Lung (tissue), 12 donors: ENCODE measurements around the gene NCOR2. TPM values are rescaled to one million over a fixed set of nuclear protein-coding genes. Genes with fewer than 3 reads are reported as not detected.
A peak's percentile ranks its signal among the peaks of the same experiment; 100 is the strongest.

ENCODE experiments used
- ATAC-seq: fragments of 200-7000 bp; cut with Tn5 transposase; one replicate; pipeline ENCODE4 v1.9.1; 2020; ENCODE audit warnings: moderate number of reproducible peaks; ENCODE audit not compliant: insufficient read depth, low FRiP score
- DNase-seq, 3 donors: peaks; one replicate each; pipeline ENCODE4 v3.0.0-alpha.2; 2013 to 2017
- H3K27ac ChIP-seq, 2 donors: one replicate each; pipeline ENCODE4 v1.5.1; 2013; ENCODE audit warnings: mild to moderate bottlenecking in 2 of 2, moderate library complexity in 2 of 2, control low read depth in 1 of 2, inconsistent platforms in 1 of 2, low read depth in 1 of 2, low read length in 1 of 2
- H3K27me3 ChIP-seq, 3 donors: one replicate each; pipeline ENCODE4 v1.5.1; 2013; ENCODE audit warnings: low read length in 2 of 3; ENCODE audit not compliant: control insufficient read depth in 3 of 3, insufficient read depth in 3 of 3
- H3K36me3 ChIP-seq, 4 donors: one replicate each; pipeline ENCODE4 v1.5.1; 2013; ENCODE audit warnings: low read length in 4 of 4, mild to moderate bottlenecking in 1 of 4, moderate library complexity in 1 of 4; ENCODE audit not compliant: control insufficient read depth in 4 of 4, insufficient read depth in 4 of 4
- H3K4me1 ChIP-seq, 5 donors: one replicate each; pipeline ENCODE4 v1.5.1; 2013; ENCODE audit warnings: low read length in 5 of 5, mild to moderate bottlenecking in 2 of 5, moderate library complexity in 1 of 5; ENCODE audit not compliant: control insufficient read depth in 5 of 5, insufficient read depth in 5 of 5
- H3K4me3 ChIP-seq: one replicate; pipeline ENCODE4 v1.5.1; 2013; ENCODE audit warnings: mild to moderate bottlenecking, control low read depth, moderate library complexity
- H3K9ac ChIP-seq, 2 donors: one replicate each; pipeline ENCODE4 v1.5.1; 2013; ENCODE audit warnings: low read length in 2 of 2, control low read depth in 1 of 2; ENCODE audit not compliant: insufficient read depth in 1 of 2
- H3K9me3 ChIP-seq, 4 donors: one replicate each; pipeline ENCODE4 v1.5.1; 2013; ENCODE audit warnings: low read length in 3 of 4, mild to moderate bottlenecking in 1 of 4, moderate library complexity in 1 of 4; ENCODE audit not compliant: control insufficient read depth in 4 of 4, insufficient read depth in 3 of 4
- WGBS, 2 donors: extraction: QIAGEN DNeasy Blood & Tissue Kit; methylation state at CpG; one replicate each; pipeline ENCODE4 v1.1.7; 2013; 5-methylcytosine and 5-hydroxymethylcytosine counted together
- polyA plus RNA-seq, 2 donors: library from polyadenylated mRNA; stranded (reverse); fragments of 200-250 nt; gene quantifications; one replicate each; pipeline ENCODE4 v1.2.1, GENCODE V29; 2013
- total RNA-seq, 2 donors: library from RNA; depleted of rRNA in 1 of 2; stranded (reverse); fragments of >200 nt in 1 of 2; gene quantifications; one replicate each; pipeline ENCODE4 v1.2.1, GENCODE V29; 2014 to 2021
- TF ChIP-seq, protein P1 (sequence below): IDR thresholded peaks from 2 replicates; pipeline ENCODE4 v1.5.1; 2012; ENCODE audit warnings: mild to moderate bottlenecking; ENCODE audit errors: control extremely low read depth, extremely low read depth
- donor health status: control.
- donor health status: control.
- donor health status: Bipolar disorder and iron deficiency.
- donor health status: healthy.
- donor health status: DM: yes; HTN: yes; CAD: no.

The NCOR2 gene
- total and polyA plus RNA-seq, 4 donors = 81.4 to 361 (median 132) TPM

DNA sequence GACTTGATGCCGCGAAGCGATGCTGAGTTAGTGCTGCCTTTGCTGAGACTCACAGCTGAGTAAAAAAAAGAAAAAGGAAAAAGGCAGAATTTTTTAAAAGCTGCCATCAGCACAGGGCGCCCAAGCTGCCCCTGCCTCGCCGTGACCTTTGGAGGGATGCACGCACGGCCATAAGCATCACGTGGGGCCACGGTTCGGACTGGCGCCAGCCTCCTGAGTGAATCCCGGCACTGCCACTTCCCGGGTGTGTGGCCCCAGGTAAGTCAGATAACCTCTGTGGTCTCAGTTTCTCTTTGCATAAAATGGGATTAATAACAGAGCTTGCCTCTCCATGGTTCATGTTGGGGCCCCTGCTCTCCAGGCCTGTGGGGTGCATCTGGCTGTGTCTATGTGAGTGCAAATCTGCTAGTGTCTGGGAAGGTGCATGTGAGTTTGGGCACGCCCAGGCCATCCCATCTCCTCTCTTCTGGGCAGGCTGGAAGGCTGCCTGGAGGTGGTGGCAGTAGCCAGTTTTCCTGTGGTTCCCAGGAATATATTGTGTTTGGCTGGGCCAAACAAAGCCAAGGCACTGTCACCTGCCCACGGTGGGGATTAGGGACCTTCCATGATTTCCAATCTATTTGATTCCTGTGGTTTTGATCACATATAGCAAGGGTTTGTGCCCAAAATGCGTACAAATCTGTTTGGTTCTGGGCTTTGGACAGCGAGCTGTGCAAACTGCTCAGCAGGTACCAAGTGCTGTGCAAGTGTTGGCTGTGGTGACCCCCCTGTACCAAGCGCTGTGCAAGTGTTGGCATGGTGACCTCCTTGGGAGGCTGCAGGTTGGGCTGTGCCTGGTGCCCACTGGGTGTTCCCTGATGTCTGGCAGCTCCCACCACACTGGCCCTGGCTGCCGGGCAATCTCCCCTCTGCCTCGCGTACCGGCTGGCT, 43.5 kb upstream of the NCOR2 start:
- WGBS, 2 donors = 81 to 86% methylated on average over 23 of the region's 23 CpGs

GRCh38 chr12:124610021-124610612, 42.7 kb upstream of the NCOR2 start:
- TF ChIP-seq, protein P1, sequence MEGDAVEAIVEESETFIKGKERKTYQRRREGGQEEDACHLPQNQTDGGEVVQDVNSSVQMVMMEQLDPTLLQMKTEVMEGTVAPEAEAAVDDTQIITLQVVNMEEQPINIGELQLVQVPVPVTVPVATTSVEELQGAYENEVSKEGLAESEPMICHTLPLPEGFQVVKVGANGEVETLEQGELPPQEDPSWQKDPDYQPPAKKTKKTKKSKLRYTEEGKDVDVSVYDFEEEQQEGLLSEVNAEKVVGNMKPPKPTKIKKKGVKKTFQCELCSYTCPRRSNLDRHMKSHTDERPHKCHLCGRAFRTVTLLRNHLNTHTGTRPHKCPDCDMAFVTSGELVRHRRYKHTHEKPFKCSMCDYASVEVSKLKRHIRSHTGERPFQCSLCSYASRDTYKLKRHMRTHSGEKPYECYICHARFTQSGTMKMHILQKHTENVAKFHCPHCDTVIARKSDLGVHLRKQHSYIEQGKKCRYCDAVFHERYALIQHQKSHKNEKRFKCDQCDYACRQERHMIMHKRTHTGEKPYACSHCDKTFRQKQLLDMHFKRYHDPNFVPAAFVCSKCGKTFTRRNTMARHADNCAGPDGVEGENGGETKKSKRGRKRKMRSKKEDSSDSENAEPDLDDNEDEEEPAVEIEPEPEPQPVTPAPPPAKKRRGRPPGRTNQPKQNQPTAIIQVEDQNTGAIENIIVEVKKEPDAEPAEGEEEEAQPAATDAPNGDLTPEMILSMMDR = no peak
- 47 to 68% methylated on average over 9 of the region's 9 CpGs for WGBS, 2 donors
- no peak overlapping the region for H3K27ac ChIP-seq

More for the DNA sequence above, 43.5 kb upstream of the NCOR2 start:
- Histone ChIP-seq H3K36me3 (no peaks in the 10 kb centered on the region), H3K4me3 (no peak overlapping the region), H3K27ac (no peak overlapping the region), H3K9ac (no peak overlapping the region), H3K27me3 (no peaks in the 10 kb centered on the region), H3K9me3 (peaks cover 0 to 5% (median 0%) of the 10 kb centered on the region in 4 donors), H3K4me1 (peaks cover 0 to 20% (median 12%) of the 10 kb centered on the region in 5 donors)
- ATAC-seq (no peak), DNase-seq (no peak)
- TF ChIP-seq, protein P1 = no peak

GRCh38 chr12:124609041-124609989, 41.9 kb upstream of the NCOR2 start:
- Histone ChIP-seq H3K4me3 (no peak overlapping the region), H3K9ac (no peak overlapping the region), H3K4me1 (peaks cover 0 to 28% (median 12%) of the 10 kb centered on the region in 5 donors), H3K27ac (peak overlapping the region in 1 of 2 donors; percentile 49), H3K36me3 (no peaks in the 10 kb centered on the region), H3K9me3 (peaks cover 0 to 3% (median 0%) of the 10 kb centered on the region in 4 donors), H3K27me3 (no peaks in the 10 kb centered on the region)
- DNase-seq (peak; percentile 83 to 92 (median 92)), ATAC-seq (peak; percentile 56)
- WGBS, 2 donors = 14 to 15% methylated on average over 32 of the region's 32 CpGs
- TF ChIP-seq, protein P1 = no peak

More at GRCh38 chr12:124610021-124610612, 42.7 kb upstream of the NCOR2 start:
- Histone ChIP-seq H3K36me3 (no peaks in the 10 kb centered on the region), H3K4me3 (no peak overlapping the region), H3K9ac (no peak overlapping the region), H3K27me3 (no peaks in the 10 kb centered on the region), H3K9me3 (peaks cover 0 to 5% (median 0%) of the 10 kb centered on the region in 4 donors), H3K4me1 (peaks cover 0 to 25% (median 12%) of the 10 kb centered on the region in 5 donors)
- DNase-seq (no peak), ATAC-seq (no peak)
